HEK293T (cell line): ENCODE data around the gene CDC37.

ENCODE experiments used
- BHLHE40 ChIP-seq: fragments of 450-650 bp; IDR thresholded peaks from 2 replicates; pipeline ENCODE4 v1.6.1; 2016; ENCODE audit warnings: mild to moderate bottlenecking, moderate library complexity, borderline replicate concordance
- ELF4 ChIP-seq: fragments of 450-650 bp; IDR thresholded peaks from 2 replicates; pipeline ENCODE4 v1.6.1; 2017; ENCODE audit warnings: antibody characterized with exemption
- FOXA1 ChIP-seq: fragments of 450-650 bp; IDR thresholded peaks from 2 replicates; pipeline ENCODE4 v1.6.1; 2016; ENCODE audit warnings: mild to moderate bottlenecking
- L3MBTL2 ChIP-seq: fragments of 450-650 bp; conservative IDR thresholded peaks from 2 replicates; pipeline ENCODE4 v1.6.1; 2016; ENCODE audit warnings: mild to moderate bottlenecking
- SP1 ChIP-seq: fragments of 450-650 bp; IDR thresholded peaks from 2 replicates; pipeline ENCODE4 v1.6.1; 2017
- SUZ12 ChIP-seq: fragments of 450-650 bp; IDR thresholded peaks from 2 replicates; pipeline ENCODE4 v1.6.1; 2016; ENCODE audit warnings: mild to moderate bottlenecking

DNA sequence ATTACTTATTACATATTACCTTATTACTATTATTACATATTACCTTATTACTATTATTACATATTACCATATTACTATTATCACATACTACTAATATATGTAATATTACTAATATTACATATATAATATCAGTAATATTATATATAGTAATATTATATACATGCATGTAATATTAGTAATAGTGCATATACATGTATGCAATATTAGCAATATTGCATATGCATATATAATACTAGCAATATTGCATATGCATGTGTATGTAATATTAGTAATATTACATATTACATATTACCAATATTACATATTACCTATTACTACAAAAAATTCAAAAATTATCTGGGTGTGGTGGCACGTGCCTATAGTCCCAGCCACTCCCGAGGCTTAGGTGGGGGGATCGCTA is 39.4 kb upstream of the CDC37 start:
- TF ChIP-seq BHLHE40: no peak
- no peak for TF ChIP-seq SP1
- no peak for TF ChIP-seq ELF4
- TF ChIP-seq FOXA1: no peak
- TF ChIP-seq L3MBTL2: no peak
- TF ChIP-seq SUZ12: no peak
